HG03103 (cell line): ENCODE measurements around the gene INPP4A.
A peak's percentile ranks its signal among the peaks of the same experiment; 100 is the strongest.

Source experiments
- ATAC-seq: cut with Tn5 transposase; IDR thresholded peaks from one replicate; pipeline ENCODE4 v1.9.1; 2021; ENCODE audit warnings: low read depth; ENCODE audit not compliant: unreplicated experiment

Gene INPP4A

GRCh38 chr2:98554116-98554861 is 109.6 kb downstream of the INPP4A start:
- ATAC-seq = no peak

GRCh38 chr2:98555696-98556095 is 111.0 kb downstream of the INPP4A start:
- ATAC-seq = no peak

- ATAC-seq = peak; percentile 61
These were observed 111.8 kb downstream of the INPP4A start for GRCh38 chr2:98556344-98557033.

- no peak for ATAC-seq
These were observed 114.3 kb downstream of the INPP4A start for GRCh38 chr2:98558852-98559530.

- no peak for ATAC-seq
These were observed 114.9 kb downstream of the INPP4A start for GRCh38 chr2:98559581-98559980.

- no peak for ATAC-seq
These were observed 115.7 kb downstream of the INPP4A start for GRCh38 chr2:98560256-98560771.

GRCh38 chr2:98561018-98561417 is 116.4 kb downstream of the INPP4A start:
- ATAC-seq = no peak

- no peak for ATAC-seq
These were observed 117.4 kb downstream of the INPP4A start for GRCh38 chr2:98561902-98562695.

- ATAC-seq = no peak
These were observed 118.7 kb downstream of the INPP4A start for GRCh38 chr2:98563394-98563793.

GRCh38 chr2:98564541-98565132 is 120.0 kb downstream of the INPP4A start:
- ATAC-seq = no peak

- no peak for ATAC-seq
These were observed 120.7 kb downstream of the INPP4A start for GRCh38 chr2:98565286-98565860.

- ATAC-seq = no peak
These were observed 121.3 kb downstream of the INPP4A start for GRCh38 chr2:98565941-98566340.

GRCh38 chr2:98568161-98568956 is 123.7 kb downstream of the INPP4A start:
- ATAC-seq = no peak

- ATAC-seq = no peak
These were observed 124.6 kb downstream of the INPP4A start for GRCh38 chr2:98569197-98569793.

GRCh38 chr2:98569915-98570314 is 125.3 kb downstream of the INPP4A start:
- no peak for ATAC-seq

GRCh38 chr2:98570356-98570755 is 125.7 kb downstream of the INPP4A start:
- no peak for ATAC-seq

- ATAC-seq = no peak
These were observed 126.6 kb downstream of the INPP4A start for GRCh38 chr2:98571121-98571701.

- ATAC-seq = no peak
These were observed 127.1 kb downstream of the INPP4A start for GRCh38 chr2:98571796-98572195.
